IMR-90 (cell line): ENCODE data around the gene CDH9. TPM values are rescaled to one million over a fixed set of nuclear protein-coding genes. Genes with fewer than 3 reads are reported as not detected.

Experiments used
- ATAC-seq: fragments of 200-7000 bp; cut with Tn5 transposase; 2 replicates; pipeline ENCODE4 v1.9.1; 2020; ENCODE audit warnings: low read depth, mild to moderate bottlenecking, moderate library complexity
- BruUV-seq: library from RNA; stranded (reverse); fragments of 400-500 nt; replicated peaks from 2 replicates; lab custom pipeline; 2021; lab: Mats Ljungman, UMichigan
- CTCF ChIA-PET: fragments of 300-600 bp; formaldehyde crosslinking; extraction: SDS; loops from one replicate; lab custom pipeline; 2021; ENCODE audit warnings: antibody characterized with exemption; lab: Yijun Ruan, JAX
- POLR2A ChIA-PET: fragments of 300-600 bp; sonication (Branson Sonifier 250); formaldehyde crosslinking; loops from one replicate; lab custom pipeline; 2022; ENCODE audit warnings: antibody characterized with exemption; ENCODE audit not compliant: unreplicated experiment; lab: Charles Lee
- DNase-seq: peaks from one replicate; pipeline ENCODE4 v3.0.0; 2013
- H2AFZ ChIP-seq: replicated peaks from 2 replicates; pipeline ENCODE3; 2013; ENCODE audit warnings: low read length, mild to moderate bottlenecking; ENCODE audit not compliant: poor library complexity
- H2AK5ac ChIP-seq: 2 replicates; pipeline ENCODE4 v1.6.1; 2013; ENCODE audit warnings: low read depth, low read length, inconsistent platforms
- H2AK9ac ChIP-seq: replicated peaks from 2 replicates; pipeline ENCODE3; 2013; ENCODE audit warnings: mild to moderate bottlenecking, low read depth, low read length, moderate library complexity; ENCODE audit not compliant: poor library complexity
- H2BK120ac ChIP-seq: 2 replicates; pipeline ENCODE4 v1.6.1; 2013; ENCODE audit warnings: low read depth, low read length, inconsistent platforms
- H2BK15ac ChIP-seq: 3 replicates; pipeline ENCODE4 v1.6.1; 2013; ENCODE audit warnings: low read depth, low read length, inconsistent platforms
- H2BK20ac ChIP-seq: 2 replicates; pipeline ENCODE4 v1.6.1; 2013; ENCODE audit warnings: low read depth, mild to moderate bottlenecking, inconsistent platforms, low read length, moderate library complexity
- H2BK5ac ChIP-seq: 2 replicates; pipeline ENCODE4 v1.6.1; 2013; ENCODE audit warnings: mild to moderate bottlenecking, low read depth, low read length, inconsistent platforms; ENCODE audit not compliant: poor library complexity, severe bottlenecking
- H3K14ac ChIP-seq: replicated peaks from 2 replicates; pipeline ENCODE4 v1.6.1; 2013; ENCODE audit warnings: low read depth, low read length, inconsistent platforms
- H3K18ac ChIP-seq: 2 replicates; pipeline ENCODE4 v1.6.1; 2013; ENCODE audit warnings: low read depth, low read length, control low read depth
- H3K23ac ChIP-seq: 2 replicates; pipeline ENCODE4 v1.6.1; 2013; ENCODE audit warnings: low read depth, low read length, inconsistent platforms
- H3K27ac ChIP-seq: 2 replicates; pipeline ENCODE4 v1.5.1; 2013; ENCODE audit warnings: mild to moderate bottlenecking, control low read depth, low read length; ENCODE audit not compliant: insufficient read depth
- H3K27me3 ChIP-seq: 2 replicates; pipeline ENCODE4 v1.6.1; 2013; ENCODE audit warnings: low read length; ENCODE audit not compliant: control insufficient read depth, insufficient read depth
- H3K36me3 ChIP-seq: 2 replicates; pipeline ENCODE4 v1.6.1; 2013; ENCODE audit warnings: low read length, mixed read lengths; ENCODE audit not compliant: control insufficient read depth, insufficient read depth
- H3K4ac ChIP-seq: 2 replicates; pipeline ENCODE4 v1.6.1; 2013; ENCODE audit warnings: low read depth, low read length, inconsistent platforms
- H3K4me1 ChIP-seq: 2 replicates; pipeline ENCODE4 v1.6.1; 2013; ENCODE audit warnings: low read length, mixed read lengths; ENCODE audit not compliant: control insufficient read depth, insufficient read depth
- H3K4me2 ChIP-seq: 2 replicates; pipeline ENCODE4 v1.6.1; 2013; ENCODE audit warnings: low read depth, mild to moderate bottlenecking, control low read depth, low read length, moderate library complexity
- H3K4me3 ChIP-seq: 2 replicates; pipeline ENCODE4 v1.5.1; 2013; ENCODE audit warnings: low read depth, mild to moderate bottlenecking, control low read depth, low read length, moderate library complexity; ENCODE audit not compliant: insufficient read depth
- H3K56ac ChIP-seq: 2 replicates; pipeline ENCODE4 v1.6.1; 2013; ENCODE audit warnings: low read length, inconsistent platforms; ENCODE audit not compliant: insufficient read depth; ENCODE audit errors: extremely low read depth
- H3K79me1 ChIP-seq, 2 experiments: 2 replicates each; pipeline ENCODE4 v1.6.1; 2013; ENCODE audit warnings: low read length in 2 of 2, inconsistent platforms in 1 of 2, low read depth in 1 of 2
- H3K9ac ChIP-seq: 2 replicates; pipeline ENCODE4 v1.6.1; 2013; ENCODE audit warnings: low read depth, low read length, control low read depth
- H3K9me1 ChIP-seq: 2 replicates; pipeline ENCODE4 v1.6.1; 2013; ENCODE audit warnings: low read length, inconsistent platforms; ENCODE audit not compliant: insufficient read depth
- H3K9me3 ChIP-seq: 2 replicates; pipeline ENCODE4 v1.6.1; 2013; ENCODE audit warnings: low read length; ENCODE audit not compliant: control insufficient read depth, insufficient read depth
- H4K20me1 ChIP-seq: 2 replicates; pipeline ENCODE4 v1.6.1; 2013; ENCODE audit warnings: low read length, inconsistent platforms; ENCODE audit not compliant: insufficient read depth
- H4K5ac ChIP-seq: 2 replicates; pipeline ENCODE4 v1.6.1; 2013; ENCODE audit warnings: mild to moderate bottlenecking, low read depth, low read length, control low read depth
- H4K8ac ChIP-seq, 2 experiments: 2 replicates each; pipeline ENCODE4 v1.6.1; 2013; ENCODE audit warnings: low read depth in 2 of 2, low read length in 2 of 2, control low read depth in 1 of 2, inconsistent platforms in 1 of 2
- H4K91ac ChIP-seq: 2 replicates; pipeline ENCODE4 v1.6.1; 2013; ENCODE audit warnings: low read depth, low read length, inconsistent platforms; ENCODE audit not compliant: insufficient read depth
- CTCF ChIP-seq: conservative IDR thresholded peaks from 2 replicates; pipeline ENCODE4 v1.5.1; 2012; ENCODE audit warnings: mild to moderate bottlenecking, low read depth, low read length, improper control_type of control experiment
- MAFK ChIP-seq: IDR thresholded peaks from 2 replicates; pipeline ENCODE4 v1.6.1; 2012; ENCODE audit warnings: low read depth, low read length, improper control_type of control experiment
- MAZ ChIP-seq: IDR thresholded peaks from 2 replicates; pipeline ENCODE4 v1.6.1; 2012; ENCODE audit warnings: low read depth, mild to moderate bottlenecking, low read length, improper control_type of control experiment, moderate library complexity, borderline replicate concordance
- POLR2A ChIP-seq: IDR thresholded peaks from 2 replicates; pipeline ENCODE4 v1.6.1; 2012; ENCODE audit warnings: mild to moderate bottlenecking, low read depth, low read length
- RAD21 ChIP-seq: IDR thresholded peaks from 2 replicates; pipeline ENCODE4 v1.6.1; 2012; ENCODE audit warnings: low read length, improper control_type of control experiment
- USF2 ChIP-seq: fragments of 150-350 bp; IDR thresholded peaks from 2 replicates; pipeline ENCODE4 v1.6.1; 2017; ENCODE audit warnings: mild to moderate bottlenecking, antibody characterized with exemption, low read length, low read depth
- WGBS, 2 experiments: methylation state at CpG; one replicate each; pipeline versions ENCODE4 v1.1.5 to v1.1.7; 2013; ENCODE audit warnings: missing lambda C conversion rate in 2 of 2; ENCODE audit not compliant: insufficient read length in 1 of 2; ENCODE audit errors: extremely low coverage in 2 of 2; 5-methylcytosine and 5-hydroxymethylcytosine counted together
- dilution Hi-C: fragments of 300-500 bp; cut with HindIII; formaldehyde crosslinking; loops from one replicate; pipeline ENCODE4 v1.14.3; 2018; ENCODE audit warnings: low sequenced_read_pairs; ENCODE audit not compliant: unreplicated experiment
- in situ Hi-C: fragments of 300-500 bp; cut with MboI; formaldehyde crosslinking; loops from 3 replicates; pipeline ENCODE4 v1.14.3; 2019; ENCODE audit warnings: low sequenced_read_pairs, inconsistent platforms, mixed read lengths
- intact Hi-C: fragments of 100-400 bp; cut with micrococcal nuclease; formaldehyde crosslinking; loops from 2 replicates; pipeline ENCODE4 v1.10.0; 2022
- polyA plus RNA-seq, 3 experiments: library from polyadenylated mRNA; depleted of rRNA; stranded (reverse); fragments of >200 nt; gene quantifications; 2 replicates each; pipeline ENCODE4 v1.2.3, GENCODE V29; 2012; ENCODE audit warnings: low replicate concordance in 1 of 3
- total RNA-seq: library from RNA; depleted of rRNA; stranded (reverse); fragments of >200 nt; gene quantifications from 2 replicates; pipeline ENCODE4 v1.2.3, GENCODE V29; 2012
- TF ChIP-seq, protein P1 (sequence below): fragments of 150-350 bp; IDR thresholded peaks from 2 replicates; pipeline ENCODE4 v1.6.1; 2016; ENCODE audit warnings: low read depth, mild to moderate bottlenecking, low read length, moderate library complexity, borderline replicate concordance

CDH9 gene
- total and polyA plus RNA-seq, 2 of the 4 experiments (the other 2 are of a cell fraction) = not detected

DNA sequence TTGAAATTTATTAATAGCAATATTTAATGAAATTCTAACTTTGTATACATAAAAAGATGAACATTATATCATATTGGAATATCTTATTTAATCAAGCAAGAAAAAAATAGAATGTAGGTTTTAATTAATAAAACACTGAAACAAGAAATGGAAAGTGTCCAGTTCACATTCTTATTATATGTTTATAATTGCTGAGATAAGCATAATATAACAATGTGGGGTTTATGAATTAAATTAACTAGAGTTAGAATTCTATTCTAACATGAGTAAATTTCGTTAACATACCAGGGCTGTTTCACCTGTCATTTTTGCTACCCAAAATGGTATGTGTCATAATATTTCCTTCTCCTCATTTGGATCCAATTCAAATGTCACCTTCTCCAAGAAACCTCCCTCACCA is 12.3 kb downstream of the CDH9 start:
- CTCF ChIA-PET = no interaction called here
- Histone ChIP-seq H3K4me2 (no peak overlapping the region), H2BK120ac (no peak overlapping the region), H2BK5ac (no peak overlapping the region), H3K36me3 (no peaks in the 10 kb centered on the region), H4K20me1 (no peaks in the 10 kb centered on the region), H3K9me3 (no peaks in the 10 kb centered on the region), H2AK9ac (no peak overlapping the region), H3K4me1 (no peaks in the 10 kb centered on the region), H2AFZ (no peak overlapping the region), H3K79me1 (no peaks in the 10 kb centered on the region), H3K27me3 (no peaks in the 10 kb centered on the region), H4K91ac (no peak overlapping the region), H3K9me1 (no peaks in the 10 kb centered on the region), H3K18ac (no peak overlapping the region), H3K27ac (no peak overlapping the region), H3K9ac (no peak overlapping the region), H3K56ac (no peak overlapping the region), H3K4me3 (no peak overlapping the region), H2AK5ac (no peak overlapping the region), H4K5ac (no peak overlapping the region), H2BK20ac (no peak overlapping the region), H3K14ac (no peak overlapping the region), H3K23ac (no peak overlapping the region), H3K4ac (no peak overlapping the region), H2BK15ac (no peak overlapping the region), H4K8ac (no peak overlapping the region)
- no TSS peak for BruUV-seq
- dilution Hi-C loops = no loop called here
- no peak for ATAC-seq
- TF ChIP-seq MAZ (no peak), RAD21 (no peak), POLR2A (no peak), USF2 (no peak), MAFK (peak; percentile 89), CTCF (no peak)
- TF ChIP-seq, protein P1, sequence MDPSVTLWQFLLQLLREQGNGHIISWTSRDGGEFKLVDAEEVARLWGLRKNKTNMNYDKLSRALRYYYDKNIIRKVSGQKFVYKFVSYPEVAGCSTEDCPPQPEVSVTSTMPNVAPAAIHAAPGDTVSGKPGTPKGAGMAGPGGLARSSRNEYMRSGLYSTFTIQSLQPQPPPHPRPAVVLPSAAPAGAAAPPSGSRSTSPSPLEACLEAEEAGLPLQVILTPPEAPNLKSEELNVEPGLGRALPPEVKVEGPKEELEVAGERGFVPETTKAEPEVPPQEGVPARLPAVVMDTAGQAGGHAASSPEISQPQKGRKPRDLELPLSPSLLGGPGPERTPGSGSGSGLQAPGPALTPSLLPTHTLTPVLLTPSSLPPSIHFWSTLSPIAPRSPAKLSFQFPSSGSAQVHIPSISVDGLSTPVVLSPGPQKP = no peak
- no peak for DNase-seq
- POLR2A ChIA-PET = no interaction called here
- intact Hi-C loops = loop anchor here (10.0 kb wide), 1 partner anchor 989 kb away; no protein-coding TSS in a partner anchor
- WGBS, 2 experiments = no CpG with 5 or more reads among the region's 1 CpG
- in situ Hi-C loops = no loop called here
